ENCODE results near the gene LRFN2. TPM values are rescaled to one million over a fixed set of nuclear protein-coding genes. Genes with fewer than 3 reads are reported as not detected.

LRFN2 gene
- total and polyA plus RNA-seq, 12 donors: not detected

GRCh38 chr6:40376113-40376650 lies 211.0 kb downstream of the LRFN2 start:
- intact Hi-C loops (cut with DNase I): no loop called here
- 30 to 52% methylated on average over 1 of the region's 1 CpG for WGBS, 2 donors
- Histone ChIP-seq H3K4me1 (no peaks in the 10 kb centered on the region), H3K4me3 (no peak overlapping the region), H3K27ac (no peak overlapping the region), H3K36me3 (no peaks in the 10 kb centered on the region), H3K9me3 (peaks cover 0 to 5% (median 0%) of the 10 kb centered on the region in 11 donors), H3K27me3 (peaks cover 0 to 13% (median 0%) of the 10 kb centered on the region in 7 donors)
- DNase-seq (no peak), ATAC-seq (no peak)
- TF ChIP-seq CTCF (IDR thresholded peaks at IDR 0.05): no peak

GRCh38 chr6:40373267-40373666 lies 213.9 kb downstream of the LRFN2 start:
- DNase-seq (no peak), ATAC-seq (no peak)
- intact Hi-C loops (cut with DNase I): no loop called here
- TF ChIP-seq CTCF (IDR thresholded peaks at IDR 0.05): no peak
- H3K4me1 ChIP-seq: no peaks in the 10 kb centered on the region
- no peak overlapping the region for H3K4me3 ChIP-seq
- no peak overlapping the region for H3K27ac ChIP-seq
- H3K9me3 ChIP-seq: peaks cover 0 to 5% (median 0%) of the 10 kb centered on the region in 11 donors
- H3K36me3 ChIP-seq: no peaks in the 10 kb centered on the region
- H3K27me3 ChIP-seq: peaks cover 0 to 13% (median 0%) of the 10 kb centered on the region in 7 donors

- no peak overlapping the region for H3K4me3 ChIP-seq
- ATAC-seq (no peak), DNase-seq (no peak)
- no peaks in the 10 kb centered on the region for H3K4me1 ChIP-seq
- no peak overlapping the region for H3K27ac ChIP-seq
- 69 to 72% methylated on average over 2 of the region's 2 CpGs for WGBS, 2 donors
- H3K36me3 ChIP-seq: no peaks in the 10 kb centered on the region
- TF ChIP-seq CTCF (IDR thresholded peaks at IDR 0.05): no peak
- peaks cover 0 to 13% (median 0%) of the 10 kb centered on the region in 7 donors for H3K27me3 ChIP-seq
- peaks cover 0 to 11% (median 3%) of the 10 kb centered on the region in 11 donors for H3K9me3 ChIP-seq
- intact Hi-C loops (cut with DNase I): no loop called here
Measured at GRCh38 chr6:40371621-40372020, 215.5 kb downstream of the LRFN2 start.

GRCh38 chr6:40371095-40371494 lies 216.1 kb downstream of the LRFN2 start:
- peaks cover 0 to 13% (median 0%) of the 10 kb centered on the region in 7 donors for H3K27me3 ChIP-seq
- no peak overlapping the region for H3K4me3 ChIP-seq
- H3K36me3 ChIP-seq: no peaks in the 10 kb centered on the region
- no peak overlapping the region for H3K27ac ChIP-seq
- no peaks in the 10 kb centered on the region for H3K4me1 ChIP-seq
- WGBS, 2 donors: 88 to 95% methylated on average over 1 of the region's 1 CpG
- no peak for TF ChIP-seq CTCF (IDR thresholded peaks at IDR 0.05)
- DNase-seq (no peak), ATAC-seq (no peak)
- intact Hi-C loops (cut with DNase I): no loop called here
- peaks cover 0 to 16% (median 8%) of the 10 kb centered on the region in 11 donors for H3K9me3 ChIP-seq

Measured in heart right ventricle (tissue), 16 donors.